A549 (cell line): ENCODE measurements around the gene KLF6. TPM values are rescaled to one million over a fixed set of nuclear protein-coding genes. Genes with fewer than 3 reads are reported as not detected.

Experiments
- ATAC-seq, 2 experiments: fragments of 200-7000 bp in 1 of 2; fragments of >200 bp in 1 of 2; cut with Nextera tagmentation in 1 of 2; cut with Tn5 transposase in 1 of 2; 3 replicates each; pipeline versions ENCODE4 v1.8.0 to v1.9.1; 2018 to 2020; ENCODE audit warnings: mild to moderate bottlenecking in 1 of 2, moderate library complexity in 1 of 2
- CTCF ChIA-PET: fragments of 300-600 bp; sonication (Branson Sonifier 250); formaldehyde crosslinking; extraction: SDS; loops from one replicate; lab custom pipeline; 2021; ENCODE audit warnings: antibody characterized with exemption, inconsistent platforms; lab: Yijun Ruan, JAX
- POLR2A ChIA-PET: fragments of 350-600 bp; formaldehyde crosslinking; extraction: SDS; loops from one replicate; lab custom pipeline; 2021; ENCODE audit warnings: antibody characterized with exemption, inconsistent platforms; lab: Yijun Ruan, JAX
- DNase-seq, 2 experiments: peaks; one replicate each; pipeline versions ENCODE4 v3.0.0 to v3.0.0-alpha.2; 2011 to 2016; ENCODE audit warnings: low read depth in 1 of 2, low spot score in 1 of 2
- FAIRE-seq: peaks from 2 replicates; lab custom pipeline; 2011; peaks lifted over from hg19 to GRCh38; lab: Jason Lieb, UNC
- H3K27ac ChIP-seq, 2 experiments: fragments of >200 bp; sonication (Bioruptor Twin); formaldehyde crosslinking; 3 replicates each; pipeline ENCODE4 v1.5.1; 2016 to 2017
- H3K4me1 ChIP-seq: fragments of >200 bp; sonication (Bioruptor Twin); formaldehyde crosslinking; 3 replicates; pipeline ENCODE4 v1.6.1; 2016
- H3K4me2 ChIP-seq: fragments of >200 bp; sonication (Bioruptor Twin); formaldehyde crosslinking; 3 replicates; pipeline ENCODE4 v1.6.1; 2016
- H3K4me3 ChIP-seq: fragments of >200 bp; sonication (Bioruptor Twin); formaldehyde crosslinking; 3 replicates; pipeline ENCODE4 v1.5.1; 2016
- H3K9me3 ChIP-seq: fragments of >200 bp; sonication (Bioruptor Twin); formaldehyde crosslinking; 3 replicates; pipeline ENCODE4 v1.6.1; 2016
- BHLHE40 ChIP-seq: IDR thresholded peaks from 2 replicates; pipeline ENCODE4 v1.6.1; 2012; ENCODE audit warnings: low read depth, low read length, inconsistent platforms
- EHMT2 ChIP-seq: fragments of 200-600 bp; sonication (generic); IDR thresholded peaks from 2 replicates; pipeline ENCODE4 v1.6.1; 2016; ENCODE audit warnings: antibody characterized with exemption, low read depth, mild to moderate bottlenecking, moderate library complexity
- ESRRA ChIP-seq: fragments of 150-350 bp; IDR thresholded peaks from 2 replicates; pipeline ENCODE4 v1.6.1; 2014; ENCODE audit warnings: mild to moderate bottlenecking, low read length, borderline replicate concordance
- FOSB ChIP-seq: fragments of 250-450 bp; sonication (Bioruptor Pico); IDR thresholded peaks from 2 replicates; pipeline ENCODE4 v1.5.0; 2020; ENCODE audit warnings: mild to moderate bottlenecking, moderate library complexity
- FOSL2 ChIP-seq, 2 experiments: fragments of 450-650 bp in 1 of 2; fragments of >200 bp in 1 of 2; sonication (Bioruptor Twin) in 1 of 2; formaldehyde crosslinking; IDR thresholded peaks; 2 replicates each; pipeline versions ENCODE4 v1.5.0 to v1.6.1; 2016 to 2020; ENCODE audit warnings: mild to moderate bottlenecking in 1 of 2, moderate library complexity in 1 of 2
- FOXS1 ChIP-seq: fragments of 250-450 bp; sonication (Bioruptor Pico); IDR thresholded peaks from 2 replicates; pipeline ENCODE4 v1.5.0; 2020; ENCODE audit warnings: mild to moderate bottlenecking, moderate library complexity
- HMGXB4 ChIP-seq: fragments of 250-450 bp; sonication (Bioruptor Pico); IDR thresholded peaks from 2 replicates; pipeline ENCODE4 v1.5.0; 2021; ENCODE audit warnings: mild to moderate bottlenecking, moderate library complexity, borderline replicate concordance
- HOXA7 ChIP-seq: fragments of 250-450 bp; sonication (Bioruptor Pico); IDR thresholded peaks from 2 replicates; pipeline ENCODE4 v1.5.0; 2020; ENCODE audit warnings: mild to moderate bottlenecking, moderate library complexity
- HOXB13 ChIP-seq: fragments of 250-450 bp; sonication (Bioruptor Pico); IDR thresholded peaks from 2 replicates; pipeline ENCODE4 v1.5.0; 2020; ENCODE audit warnings: low read depth, mild to moderate bottlenecking, moderate library complexity
- HOXB5 ChIP-seq: fragments of 250-450 bp; sonication (Bioruptor Pico); IDR thresholded peaks from 2 replicates; pipeline ENCODE4 v1.5.0; 2020; ENCODE audit warnings: mild to moderate bottlenecking, moderate library complexity
- KDM1A ChIP-seq: fragments of 200-600 bp; sonication (generic); IDR thresholded peaks from 2 replicates; pipeline ENCODE4 v1.6.1; 2016; ENCODE audit warnings: low read depth, mild to moderate bottlenecking
- NPAS2 ChIP-seq: fragments of 250-450 bp; sonication (Bioruptor Pico); IDR thresholded peaks from 2 replicates; pipeline ENCODE4 v1.8.0; 2022; ENCODE audit warnings: mild to moderate bottlenecking, moderate library complexity, borderline replicate concordance
- POLR2A ChIP-seq: IDR thresholded peaks from 2 replicates; pipeline ENCODE4 v1.6.1; 2012; ENCODE audit warnings: mild to moderate bottlenecking, low read length
- POLR2AphosphoS2 ChIP-seq: conservative IDR thresholded peaks from 2 replicates; pipeline ENCODE4 v1.6.1; 2012; ENCODE audit warnings: low read length, improper control_type of control experiment, inconsistent platforms
- RAD21 ChIP-seq, 2 experiments: fragments of >200 bp in 1 of 2; sonication (Bioruptor Twin) in 1 of 2; formaldehyde crosslinking in 1 of 2; IDR thresholded peaks in 1 of 2; conservative IDR thresholded peaks in 1 of 2; 2 replicates in 1 of 2; 3 replicates in 1 of 2; pipeline ENCODE4 v1.6.1; 2012 to 2018; ENCODE audit warnings: inconsistent platforms in 1 of 2
- RARB ChIP-seq: fragments of 250-450 bp; sonication (Bioruptor Pico); IDR thresholded peaks from 2 replicates; pipeline ENCODE4 v1.8.0; 2021; ENCODE audit warnings: mild to moderate bottlenecking, moderate library complexity
- RFX5 ChIP-seq: fragments of 450-650 bp; IDR thresholded peaks from 2 replicates; pipeline ENCODE4 v1.7.1; 2014; ENCODE audit warnings: antibody characterized with exemption, mild to moderate bottlenecking, moderate library complexity
- RNF2 ChIP-seq: fragments of 200-600 bp; sonication (generic); IDR thresholded peaks from 2 replicates; pipeline ENCODE4 v1.6.1; 2016; ENCODE audit warnings: low read depth, mild to moderate bottlenecking, antibody characterized with exemption, moderate library complexity, borderline replicate concordance
- SREBF2 ChIP-seq: fragments of 450-650 bp; IDR thresholded peaks from 2 replicates; pipeline ENCODE4 v1.6.1; 2014; ENCODE audit warnings: mild to moderate bottlenecking, moderate library complexity
- TFCP2L1 ChIP-seq: fragments of 250-450 bp; sonication (Bioruptor Pico); IDR thresholded peaks from 2 replicates; pipeline ENCODE4 v1.5.0; 2021; ENCODE audit warnings: mild to moderate bottlenecking
- ZFP36 ChIP-seq: fragments of 450-650 bp; IDR thresholded peaks from 2 replicates; pipeline ENCODE4 v1.6.1; 2014; ENCODE audit warnings: borderline replicate concordance; ENCODE audit not compliant: partially characterized antibody
- WGBS: methylation state at CpG from one replicate; pipeline ENCODE4 v1.1.6; 2017; ENCODE audit errors: missing lambda C conversion rate; 5-methylcytosine and 5-hydroxymethylcytosine counted together
- polyA plus RNA-seq, 4 experiments: library from polyadenylated mRNA; depleted of rRNA in 3 of 4; stranded (reverse); fragments of >200 nt; fragmentation: RNase III in 1 of 4; extraction: RNeasy Plus Mini Kit Qiagen cat#74134 plus additional on column Dnase treatment in 1 of 4; gene quantifications; 2 replicates in 3 of 4; 3 replicates in 1 of 4; pipeline ENCODE4 v1.2.3, GENCODE V29; 2011 to 2017
- TF ChIP-seq, protein P1 (sequence below): fragments of >200 bp; sonication (Bioruptor Twin); formaldehyde crosslinking; IDR thresholded peaks from 3 replicates; pipeline ENCODE4 v1.6.1; 2016
- TF ChIP-seq, protein P2 (sequence below): IDR thresholded peaks from 2 replicates; pipeline ENCODE4 v1.6.1; 2012

The KLF6 gene
- polyA plus RNA-seq, 2 of the 4 experiments (the other 2 are of a cell fraction), result 31.9 to 86.8 TPM

DNA sequence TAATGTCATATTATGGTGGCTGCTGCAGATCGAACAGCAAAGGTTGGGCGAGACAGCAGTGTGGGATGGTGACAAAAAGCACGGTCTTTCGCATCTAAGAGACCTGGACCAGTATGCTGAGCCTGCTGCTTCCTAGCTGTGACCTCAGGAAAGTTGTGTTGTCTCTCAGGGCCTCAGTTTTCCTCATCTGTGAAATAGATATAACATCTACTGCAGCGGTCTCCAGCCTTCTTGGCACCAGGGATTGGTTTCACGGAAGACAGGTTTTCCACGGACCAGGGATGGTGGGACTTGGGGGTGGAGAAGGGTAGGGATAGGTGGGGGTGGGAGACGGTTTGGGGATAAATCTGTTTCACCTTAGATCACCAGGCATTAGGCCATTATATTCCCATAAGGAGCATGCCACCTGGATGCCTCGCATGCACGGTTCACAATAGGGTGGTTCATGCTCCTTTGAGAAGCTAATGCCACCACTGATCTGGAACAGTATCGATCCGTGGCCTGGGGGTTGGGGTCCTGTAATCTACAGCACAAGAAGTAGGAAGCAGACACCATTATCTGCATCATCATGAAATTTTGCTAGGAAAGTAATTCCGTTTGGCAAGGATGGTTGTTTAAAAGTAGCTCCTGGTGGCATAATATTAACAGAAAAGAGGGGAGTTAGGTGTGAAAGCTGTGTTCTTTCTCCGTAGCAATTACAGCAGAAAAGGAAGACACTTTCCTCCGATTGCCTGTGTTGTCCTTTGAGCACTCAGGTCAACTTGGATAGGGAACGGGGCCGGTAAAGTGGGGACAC, 10.8 kb downstream of the KLF6 start:
- DNase-seq (no peak), ATAC-seq (peak; percentile 35 to 39), FAIRE-seq (no peak)
- TF ChIP-seq RAD21 (conservative IDR thresholded peaks at IDR 0.05 in 1 of 2, IDR thresholded peaks at IDR 0.05 in 1 of 2), result no peak
- peak; percentile 76 for TF ChIP-seq HOXA7 (CRISPR knock-in tag)
- TF ChIP-seq, protein P1, sequence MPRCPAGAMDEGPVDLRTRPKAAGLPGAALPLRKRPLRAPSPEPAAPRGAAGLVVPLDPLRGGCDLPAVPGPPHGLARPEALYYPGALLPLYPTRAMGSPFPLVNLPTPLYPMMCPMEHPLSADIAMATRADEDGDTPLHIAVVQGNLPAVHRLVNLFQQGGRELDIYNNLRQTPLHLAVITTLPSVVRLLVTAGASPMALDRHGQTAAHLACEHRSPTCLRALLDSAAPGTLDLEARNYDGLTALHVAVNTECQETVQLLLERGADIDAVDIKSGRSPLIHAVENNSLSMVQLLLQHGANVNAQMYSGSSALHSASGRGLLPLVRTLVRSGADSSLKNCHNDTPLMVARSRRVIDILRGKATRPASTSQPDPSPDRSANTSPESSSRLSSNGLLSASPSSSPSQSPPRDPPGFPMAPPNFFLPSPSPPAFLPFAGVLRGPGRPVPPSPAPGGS, result no peak
- TF ChIP-seq RNF2, result no peak
- no peak for TF ChIP-seq SREBF2
- TF ChIP-seq FOXS1 (CRISPR knock-in tag), result peak; percentile 42; the same call in 1 of the 2 replicates
- TF ChIP-seq, protein P2, sequence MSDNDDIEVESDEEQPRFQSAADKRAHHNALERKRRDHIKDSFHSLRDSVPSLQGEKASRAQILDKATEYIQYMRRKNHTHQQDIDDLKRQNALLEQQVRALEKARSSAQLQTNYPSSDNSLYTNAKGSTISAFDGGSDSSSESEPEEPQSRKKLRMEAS, result no peak
- TF ChIP-seq TFCP2L1, result no peak
- TF ChIP-seq NPAS2 (CRISPR knock-in tag), result no peak
- no peak for TF ChIP-seq POLR2A
- TF ChIP-seq HOXB5 (CRISPR knock-in tag), result no peak
- no peak for TF ChIP-seq FOSL2 (IDR thresholded peaks at IDR 0.05)
- no peak for TF ChIP-seq FOSL2 (CRISPR knock-in tag; IDR thresholded peaks at IDR 0.05)
- TF ChIP-seq FOSB (CRISPR knock-in tag), result peak; percentile 63; the same call in 1 of the 2 replicates
- no peak for TF ChIP-seq ESRRA
- TF ChIP-seq ZFP36, result no peak
- peak; percentile 85 for TF ChIP-seq POLR2AphosphoS2
- TF ChIP-seq RFX5, result no peak
- no peak for TF ChIP-seq EHMT2
- peak; percentile 59; the same call in 1 of the 2 replicates for TF ChIP-seq KDM1A
- no peak overlapping the region for H3K4me2 ChIP-seq
- H3K4me3 ChIP-seq, result no peak overlapping the region
- H3K27ac ChIP-seq, result peak overlapping the region in 1 of 2 experiments; percentile 5; a peak in 1 of 6 replicates
- CTCF ChIA-PET, result interaction anchor here (0.9 to 3.9 kb wide), 8 partner anchors 9 to 581 kb away, joined by 3 to 13 read pairs (median 4); no protein-coding TSS in a partner anchor
- 92% methylated on average over 17 of the region's 17 CpGs for WGBS
- no peaks in the 10 kb centered on the region for H3K9me3 ChIP-seq
- POLR2A ChIA-PET, result interaction anchor here (0.8 to 4.0 kb wide), 6 partner anchors 9 to 576 kb away, joined by 3 to 55 read pairs (median 6); partner anchors contain the start of gene KLF6
- H3K4me1 ChIP-seq, result peaks cover 45% of the 10 kb centered on the region

DNA sequence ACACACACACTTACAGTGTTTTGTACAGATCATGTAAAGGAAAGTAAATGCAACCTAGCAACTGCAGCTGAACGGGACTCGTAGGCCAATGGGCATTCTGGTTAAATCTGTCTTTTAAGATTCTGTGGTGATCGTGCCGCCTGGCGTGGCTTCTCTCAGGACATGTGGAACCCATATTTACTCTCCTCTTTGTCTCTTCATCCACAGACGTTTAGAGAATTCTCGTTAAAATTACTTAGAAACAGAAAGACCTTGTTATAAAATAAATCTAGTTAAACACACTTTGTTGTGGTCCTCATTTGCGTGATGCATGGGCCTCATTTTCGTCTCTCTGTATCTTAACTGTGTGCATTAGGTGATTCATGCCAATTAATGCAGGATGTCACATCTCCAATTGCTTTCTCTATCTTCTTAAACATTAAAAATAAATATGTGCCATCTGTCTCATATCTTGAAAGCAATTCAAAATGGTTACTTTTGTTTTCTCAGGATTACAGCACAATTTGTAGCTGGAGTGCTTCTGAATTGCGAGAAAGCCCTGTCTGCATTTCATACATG, 11.5 kb downstream of the KLF6 start:
- ChIA-PET POLR2A (interaction anchor here (1.8 to 4.0 kb wide), 3 partner anchors 10 to 34 kb away, joined by 7 to 55 read pairs (median 13); partner anchors contain the start of gene KLF6), CTCF (interaction anchor here (1.0 to 3.9 kb wide), 4 partner anchors 9 to 581 kb away, joined by 3 to 13 read pairs (median 4); no protein-coding TSS in a partner anchor)
- Histone ChIP-seq H3K9me3 (no peaks in the 10 kb centered on the region), H3K4me1 (peaks cover 38% of the 10 kb centered on the region), H3K4me3 (no peak overlapping the region), H3K4me2 (no peak overlapping the region), H3K27ac (no peak overlapping the region)
- FAIRE-seq, result no peak
- TF ChIP-seq HOXA7 (CRISPR knock-in tag), result no peak
- TF ChIP-seq BHLHE40, result no peak
- TF ChIP-seq RARB, result peak; percentile 64; the same call in 1 of the 2 replicates
- no peak for TF ChIP-seq HMGXB4 (CRISPR knock-in tag)
- no peak for TF ChIP-seq HOXB13 (CRISPR knock-in tag)
- no peak for DNase-seq
- peak in 1 of 2 experiments; percentile 2; a peak in 2 of 6 replicates for ATAC-seq
- 90% methylated on average over 10 of the region's 10 CpGs for WGBS
